HG02642 (cell line): ENCODE measurements around the gene LPAR1.
A peak's percentile ranks its signal among the peaks of the same experiment; 100 is the strongest.

Source experiments
- ATAC-seq: cut with Tn5 transposase; IDR thresholded peaks from one replicate; pipeline ENCODE4 v1.9.1; 2021; ENCODE audit warnings: mild to moderate bottlenecking; ENCODE audit not compliant: unreplicated experiment, poor library complexity

LPAR1 gene

DNA sequence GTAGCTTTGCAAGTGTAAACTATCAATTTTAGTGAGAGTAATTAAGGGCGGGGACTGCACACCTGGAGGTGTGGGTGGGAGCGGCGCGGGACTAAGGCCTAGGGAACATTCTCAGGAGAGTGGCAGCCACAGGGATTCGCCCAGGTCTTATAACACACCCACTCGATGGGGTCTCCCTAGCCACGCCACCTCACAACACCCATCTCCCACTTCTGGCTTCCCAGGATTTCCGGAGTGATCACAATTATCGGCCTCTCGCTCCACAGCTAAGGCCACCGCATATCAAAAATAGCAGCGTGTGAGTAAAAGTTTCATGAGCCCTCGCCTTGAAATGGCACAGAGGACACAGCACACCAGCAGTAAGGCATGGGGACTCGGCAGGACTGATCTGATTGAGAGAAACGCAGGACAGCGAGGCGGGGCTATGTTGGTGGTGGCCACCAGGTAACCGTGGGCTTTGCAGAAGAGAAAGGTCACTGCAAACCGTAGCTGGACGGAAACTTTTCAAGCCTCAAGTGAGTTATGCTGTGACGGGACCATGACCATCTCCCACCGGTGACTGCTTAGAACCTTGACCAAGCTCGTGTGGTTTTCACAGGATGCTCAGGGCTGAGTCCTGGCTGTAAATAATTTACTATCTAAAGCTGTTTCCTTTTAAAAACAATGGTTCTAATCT is 1.1 kb upstream of the LPAR1 start:
- no peak for ATAC-seq

DNA sequence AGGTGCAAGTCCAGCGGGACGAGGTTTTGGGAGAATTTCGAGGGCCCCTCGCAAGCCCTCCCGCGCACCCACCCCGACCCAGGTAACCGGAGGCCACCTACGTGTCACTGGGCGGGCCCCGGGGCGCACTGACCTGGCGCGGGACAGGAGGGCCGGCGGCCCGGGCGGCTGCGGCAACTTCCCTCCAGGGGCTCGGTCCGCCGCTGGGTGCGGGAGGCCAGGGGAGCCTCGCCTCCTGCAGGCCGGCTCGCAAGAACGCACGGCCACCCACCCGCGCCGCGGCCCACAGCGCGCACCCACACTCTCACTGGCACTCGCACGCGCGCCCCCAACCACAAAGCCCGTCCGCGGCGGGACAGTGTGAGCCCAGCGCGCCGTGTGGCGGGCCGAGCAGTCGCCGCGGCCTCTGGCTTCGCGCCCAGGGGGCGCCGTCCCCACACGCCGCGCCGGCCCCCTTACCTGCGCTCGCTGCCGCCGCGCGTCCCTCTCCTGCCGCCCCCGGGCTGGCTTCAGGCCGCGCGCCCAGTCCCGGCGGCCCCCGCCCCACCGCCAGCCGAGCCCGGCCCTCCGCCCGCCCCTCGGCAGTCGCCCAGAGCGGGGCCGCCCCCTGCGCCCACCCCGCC is 451 bp downstream of the LPAR1 start:
- peak; percentile 37 for ATAC-seq

DNA sequence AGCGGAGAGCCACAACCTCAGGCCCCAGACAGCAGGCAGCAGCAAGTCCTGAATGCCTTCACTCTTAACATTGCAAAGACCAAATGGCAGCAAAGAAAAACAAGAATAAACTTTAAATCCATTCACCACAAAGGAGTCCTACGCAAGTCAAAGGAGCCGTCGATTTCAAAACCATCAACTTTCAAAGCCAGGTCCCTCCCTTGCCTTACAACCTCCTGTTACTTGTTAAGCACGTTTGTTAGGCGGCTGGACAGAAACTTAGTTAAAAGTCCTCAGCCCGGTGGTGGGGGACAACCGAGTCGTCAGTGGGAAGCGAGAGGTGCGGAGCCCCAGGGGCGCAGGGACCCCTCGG is 938 bp downstream of the LPAR1 start:
- no peak for ATAC-seq

DNA sequence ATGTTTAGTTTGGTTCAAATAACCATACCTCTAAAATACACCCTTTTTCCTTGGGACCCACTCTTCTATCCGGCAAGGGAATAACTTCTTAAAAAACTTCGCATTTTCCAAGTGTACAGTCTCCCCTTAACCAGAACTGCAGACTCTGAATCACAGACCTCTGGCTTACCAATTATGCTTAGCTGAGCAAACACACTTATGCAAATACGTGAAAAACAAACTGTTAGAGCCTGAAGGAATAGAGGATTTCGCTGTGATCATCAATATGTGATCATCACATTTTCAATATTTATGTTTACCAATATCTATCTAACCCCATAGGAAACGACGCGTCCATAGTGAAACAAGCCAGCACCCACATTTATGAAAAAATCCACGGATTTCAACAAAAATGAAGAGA is 1.3 kb downstream of the LPAR1 start:
- no peak for ATAC-seq

DNA sequence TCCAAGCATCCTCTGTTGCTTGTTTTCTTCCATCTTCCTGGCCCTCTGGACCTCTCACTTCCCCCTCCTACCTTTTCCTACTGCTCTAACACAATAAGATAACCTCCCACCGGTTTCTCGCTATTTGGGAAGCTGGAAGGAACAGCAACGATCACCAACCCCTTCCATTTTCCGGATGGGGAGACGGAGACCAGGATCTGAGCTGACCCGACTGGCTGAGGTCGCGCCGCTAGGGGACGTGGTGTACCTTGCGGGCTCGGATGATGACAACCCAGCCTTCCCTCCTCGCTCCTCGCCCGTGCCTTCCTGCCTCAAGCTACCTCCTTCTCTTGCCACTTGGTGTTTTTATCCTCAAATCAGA is 1.9 kb downstream of the LPAR1 start:
- ATAC-seq: no peak

DNA sequence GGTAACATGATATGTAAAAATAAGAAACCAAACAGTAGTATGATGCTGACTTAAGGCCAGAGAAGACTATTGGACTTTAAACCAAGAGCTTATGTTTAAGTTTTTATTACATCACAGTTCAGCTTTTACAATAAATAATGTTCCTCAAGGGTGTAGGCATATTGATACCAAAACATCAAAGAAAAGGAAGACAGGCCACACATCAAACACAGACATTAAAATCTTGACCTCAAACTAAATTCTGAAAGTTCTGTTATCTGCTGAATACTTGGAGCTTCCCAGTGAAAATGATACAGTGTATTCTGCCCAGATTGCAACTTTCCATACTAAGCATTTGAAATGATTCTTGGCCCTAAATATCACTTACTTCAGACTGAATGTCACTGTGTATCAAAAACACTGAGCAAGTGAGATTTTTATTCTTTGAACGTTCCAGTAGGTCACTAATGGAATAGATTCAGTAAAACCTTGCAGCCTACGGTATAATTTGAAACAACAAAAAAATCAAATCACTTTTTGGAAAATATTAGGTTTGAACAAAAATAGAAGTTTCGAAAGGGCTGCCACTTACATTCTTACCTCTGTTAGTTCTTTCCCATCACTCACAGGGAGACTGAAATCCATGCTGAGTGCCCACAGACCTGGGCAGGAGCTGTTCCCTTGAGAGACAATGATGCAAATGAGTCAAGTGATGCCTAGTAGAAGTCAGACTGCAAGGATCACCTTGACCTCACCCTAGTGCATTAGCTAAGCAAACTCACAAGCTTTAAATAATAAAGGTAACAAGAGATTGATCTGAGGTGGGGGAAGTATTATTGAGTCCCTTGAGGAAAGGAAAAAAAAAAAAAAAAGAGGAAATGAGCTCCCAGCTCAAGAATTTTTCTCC is 2.5 kb downstream of the LPAR1 start:
- no peak for ATAC-seq

DNA sequence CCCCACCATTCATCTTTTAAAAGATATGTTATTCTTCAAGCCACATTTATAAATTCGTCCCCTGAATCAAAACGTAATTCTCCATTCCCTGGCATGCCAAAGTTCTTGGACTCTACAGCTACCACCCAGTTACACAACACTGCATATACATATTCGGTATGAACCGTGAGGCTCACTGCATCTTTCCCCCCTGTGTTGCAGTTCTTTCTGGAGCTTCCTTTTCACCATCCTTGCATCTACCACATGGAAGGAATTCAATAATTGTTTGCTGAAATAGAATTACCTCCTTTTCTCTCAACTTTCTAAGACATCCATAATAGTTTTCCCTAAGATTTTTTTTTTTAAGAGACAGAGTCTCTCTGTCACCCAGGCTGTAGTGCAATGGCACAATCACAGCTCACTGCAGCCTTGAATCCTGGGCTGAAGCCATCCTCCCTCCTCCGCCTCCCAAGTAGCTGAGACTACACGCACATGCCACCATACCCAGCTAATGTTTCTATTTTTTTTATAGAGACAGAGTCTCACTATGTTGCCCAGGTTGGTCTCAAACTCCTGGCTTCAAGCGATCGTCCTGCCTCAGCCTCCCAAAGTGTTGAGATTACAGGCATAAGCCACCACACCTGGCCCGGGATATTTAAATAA is 3.3 kb downstream of the LPAR1 start:
- ATAC-seq: no peak

DNA sequence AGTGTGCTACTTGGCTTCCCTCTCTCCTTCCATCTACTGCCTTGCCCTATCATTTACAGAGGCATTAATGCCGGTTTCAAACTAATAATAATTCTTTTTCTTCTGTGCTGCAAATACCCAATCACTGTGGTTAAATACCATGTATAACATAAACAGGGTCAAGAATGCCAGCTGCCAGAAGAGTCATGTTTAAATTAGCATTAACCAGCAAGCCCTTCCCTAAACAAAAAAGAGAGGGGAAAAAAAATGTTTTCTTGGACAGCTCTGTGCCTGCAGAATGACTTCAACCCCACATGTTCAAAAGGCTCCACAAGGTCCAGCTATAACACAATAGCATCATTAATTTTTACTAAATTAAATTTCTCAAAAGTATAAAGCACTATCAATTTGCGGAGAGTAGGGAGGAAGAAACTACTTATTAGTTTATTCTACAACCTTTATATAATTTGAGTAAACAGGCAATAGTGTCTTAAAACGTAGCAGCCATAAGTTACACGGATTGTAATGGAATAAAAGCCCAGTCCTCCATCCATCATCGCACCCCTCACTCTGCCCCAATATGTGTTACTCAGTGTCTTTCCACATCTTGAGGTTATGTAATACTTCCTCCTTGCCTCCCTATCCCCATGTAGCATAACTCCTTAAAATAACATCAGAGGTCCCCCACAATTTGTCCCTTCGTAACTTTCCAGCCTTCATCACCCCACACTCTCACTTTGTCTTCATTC is 3.9 kb downstream of the LPAR1 start:
- no peak for ATAC-seq

DNA sequence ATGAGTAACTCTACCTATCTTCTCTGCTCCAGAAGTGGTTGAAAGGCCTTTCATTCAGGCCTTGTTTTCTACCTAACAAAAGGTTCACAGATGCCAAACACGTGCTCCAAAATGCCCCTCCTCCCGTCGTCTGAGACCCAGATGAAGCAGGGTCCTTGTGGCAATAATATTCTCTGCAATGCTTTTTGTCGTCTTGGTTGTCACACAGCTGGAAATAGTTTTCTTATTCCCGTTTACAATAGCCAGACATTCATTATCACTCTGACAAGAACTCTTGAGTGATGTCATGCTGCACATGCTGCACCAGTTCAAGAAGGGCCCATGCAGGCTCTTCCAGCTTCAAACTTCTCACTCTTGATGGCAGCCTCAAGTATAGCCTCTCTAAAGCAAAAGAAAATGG is 7.8 kb downstream of the LPAR1 start:
- no peak for ATAC-seq

DNA sequence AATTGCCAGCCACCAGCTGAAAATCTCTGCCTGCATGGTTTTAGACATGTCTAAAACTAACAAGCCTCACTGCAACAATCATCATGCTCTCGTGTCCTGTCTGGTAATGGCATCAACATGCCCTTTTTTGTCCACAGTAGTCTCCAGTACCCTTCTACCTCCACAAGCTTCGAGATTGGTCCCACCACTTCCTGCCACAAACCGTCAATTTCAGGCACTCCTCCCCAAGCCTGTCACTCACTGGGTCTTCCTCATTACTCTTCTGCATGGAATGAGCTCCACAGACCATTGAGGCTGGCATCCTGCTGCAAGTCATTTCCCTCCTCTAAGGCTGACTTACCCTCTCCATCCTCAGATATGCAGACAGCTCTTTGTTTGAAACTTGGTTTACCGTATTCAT is 9.0 kb downstream of the LPAR1 start:
- no peak for ATAC-seq

DNA sequence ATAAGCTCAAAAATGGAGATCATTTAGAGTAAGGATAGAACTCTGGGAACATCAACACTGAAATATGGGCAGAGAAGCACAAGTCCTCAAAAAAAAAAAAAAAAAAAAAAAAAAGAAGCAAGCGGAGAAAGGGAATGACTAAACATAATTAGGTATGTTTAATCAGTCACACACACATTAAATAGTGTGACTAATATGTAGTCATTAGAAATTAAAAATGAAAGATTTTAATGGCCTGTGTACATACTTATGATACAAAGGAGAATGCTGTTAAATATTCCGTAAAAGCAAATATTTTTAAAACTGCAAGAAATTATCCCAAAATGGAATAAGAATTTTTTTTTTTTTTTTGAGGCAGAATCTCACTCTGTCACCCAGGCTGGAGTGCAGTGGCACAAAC is 10.5 kb downstream of the LPAR1 start:
- no peak for ATAC-seq

DNA sequence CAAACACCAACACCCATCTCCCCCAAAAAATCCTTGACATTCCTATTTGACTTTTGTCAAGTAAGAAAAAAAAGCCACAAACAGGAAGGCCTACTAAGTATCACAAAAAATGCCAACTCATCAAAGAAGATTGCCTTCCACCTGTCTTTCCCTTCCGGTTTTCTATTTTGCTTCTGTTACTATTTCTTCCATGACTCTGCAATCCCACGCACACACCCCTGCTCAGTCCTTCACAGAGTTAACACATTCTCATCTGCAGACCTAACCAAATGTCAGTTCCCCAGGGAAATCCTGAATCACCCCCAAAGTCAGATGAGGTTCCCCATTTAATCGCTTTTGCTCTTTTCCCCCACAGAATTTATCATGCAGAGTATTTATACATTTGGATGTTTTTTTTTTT is 15.1 kb downstream of the LPAR1 start:
- ATAC-seq: no peak

DNA sequence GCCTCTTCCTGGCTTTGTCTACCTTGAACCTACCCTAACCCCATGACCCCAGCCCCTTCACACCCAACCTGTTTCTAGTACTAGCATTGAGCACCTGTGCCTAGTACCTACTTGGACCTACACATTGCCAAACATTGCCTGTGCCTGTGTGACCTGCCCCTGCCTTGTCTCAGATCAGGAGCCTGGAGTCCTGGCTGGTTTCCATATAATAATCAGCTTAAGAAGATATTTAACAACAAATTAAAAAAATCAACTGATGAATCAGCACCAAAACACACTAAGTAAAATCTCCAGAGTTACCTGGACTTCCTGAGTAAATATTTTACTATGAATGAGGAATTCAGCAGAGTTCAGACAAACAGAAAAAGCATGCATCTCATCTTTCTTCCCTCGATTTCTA is 17.7 kb downstream of the LPAR1 start:
- no peak for ATAC-seq

DNA sequence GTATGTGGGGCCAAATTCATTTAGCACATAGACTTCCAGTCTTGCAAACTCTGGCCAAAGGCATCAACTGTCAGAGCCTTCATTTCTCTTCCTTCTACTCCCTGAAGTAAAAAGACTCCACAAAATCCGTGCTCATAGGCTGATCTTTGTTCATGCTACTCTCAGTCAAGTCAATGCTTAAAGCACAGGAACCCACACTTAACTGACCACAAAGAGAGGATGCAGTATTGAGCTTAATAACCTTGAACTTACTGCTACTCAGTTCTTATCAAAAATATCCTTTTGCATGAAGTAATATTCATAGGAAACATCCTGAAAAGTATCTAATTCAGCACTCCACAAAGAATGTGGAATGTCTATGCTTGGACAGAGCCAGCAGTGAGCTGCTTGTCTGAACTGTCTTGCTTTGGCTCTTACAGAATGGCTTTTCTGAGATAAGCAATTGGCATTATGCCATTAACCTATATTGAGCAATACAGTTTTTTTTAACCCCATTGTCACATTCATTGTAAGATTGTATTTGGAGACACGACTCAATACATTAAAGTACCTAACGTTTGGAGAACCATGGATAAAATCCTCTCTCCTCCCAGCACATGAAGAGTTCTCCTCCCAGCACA is 21.7 kb downstream of the LPAR1 start:
- no peak for ATAC-seq

DNA sequence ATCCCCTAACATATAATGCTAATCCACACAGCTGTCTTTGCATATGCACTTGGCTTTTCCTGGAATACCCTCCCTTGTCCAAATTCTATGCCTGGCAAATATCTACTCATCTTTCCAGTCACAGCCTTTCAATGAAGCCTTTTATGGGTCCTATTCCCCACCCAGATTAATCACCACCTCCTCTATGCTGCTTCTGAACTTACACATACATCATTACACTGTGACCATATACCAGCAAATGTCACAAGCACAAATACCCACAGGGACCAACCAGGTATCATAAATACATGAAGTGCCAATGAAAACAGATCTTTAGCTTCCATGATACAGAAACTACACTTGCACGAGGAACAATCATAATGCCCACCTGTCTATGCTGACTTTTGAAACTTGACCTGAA is 22.3 kb downstream of the LPAR1 start:
- no peak for ATAC-seq

DNA sequence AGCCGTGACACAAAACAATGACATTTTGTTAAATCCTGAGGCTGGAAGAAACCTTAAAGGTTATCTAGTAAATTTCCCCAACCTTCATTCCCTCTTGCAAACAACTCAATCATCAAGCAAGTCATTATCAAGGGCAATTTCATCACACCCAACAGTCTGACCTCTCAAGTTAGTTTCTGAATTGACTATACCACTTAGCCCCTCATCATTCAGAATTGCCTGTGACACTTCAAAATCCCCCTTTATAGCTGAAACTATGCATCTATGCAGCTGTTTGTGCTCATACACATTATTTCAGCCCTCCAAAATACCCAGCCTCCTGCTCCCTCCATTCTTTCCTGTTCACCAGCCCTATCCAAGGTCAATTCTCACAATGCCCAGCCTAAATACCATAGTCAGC is 24.6 kb downstream of the LPAR1 start:
- no peak for ATAC-seq

DNA sequence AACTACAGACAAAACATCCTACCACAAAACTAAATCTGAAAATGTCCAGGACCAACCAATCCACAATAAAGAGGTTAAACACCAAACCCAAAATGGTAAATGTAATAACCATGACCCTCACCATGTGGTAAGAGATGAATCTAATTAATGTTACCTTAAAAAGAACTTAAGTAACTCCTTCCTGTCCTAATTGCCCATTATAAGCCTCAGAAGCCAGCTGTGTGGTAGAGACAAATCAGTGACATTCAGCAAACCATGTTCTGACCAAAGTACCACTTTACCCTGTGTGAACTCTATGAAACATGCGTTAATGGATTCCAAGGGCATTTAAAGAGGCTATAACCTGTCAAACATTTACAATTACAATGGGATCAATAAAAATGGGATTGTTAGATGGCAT is 25.0 kb downstream of the LPAR1 start:
- ATAC-seq: no peak

DNA sequence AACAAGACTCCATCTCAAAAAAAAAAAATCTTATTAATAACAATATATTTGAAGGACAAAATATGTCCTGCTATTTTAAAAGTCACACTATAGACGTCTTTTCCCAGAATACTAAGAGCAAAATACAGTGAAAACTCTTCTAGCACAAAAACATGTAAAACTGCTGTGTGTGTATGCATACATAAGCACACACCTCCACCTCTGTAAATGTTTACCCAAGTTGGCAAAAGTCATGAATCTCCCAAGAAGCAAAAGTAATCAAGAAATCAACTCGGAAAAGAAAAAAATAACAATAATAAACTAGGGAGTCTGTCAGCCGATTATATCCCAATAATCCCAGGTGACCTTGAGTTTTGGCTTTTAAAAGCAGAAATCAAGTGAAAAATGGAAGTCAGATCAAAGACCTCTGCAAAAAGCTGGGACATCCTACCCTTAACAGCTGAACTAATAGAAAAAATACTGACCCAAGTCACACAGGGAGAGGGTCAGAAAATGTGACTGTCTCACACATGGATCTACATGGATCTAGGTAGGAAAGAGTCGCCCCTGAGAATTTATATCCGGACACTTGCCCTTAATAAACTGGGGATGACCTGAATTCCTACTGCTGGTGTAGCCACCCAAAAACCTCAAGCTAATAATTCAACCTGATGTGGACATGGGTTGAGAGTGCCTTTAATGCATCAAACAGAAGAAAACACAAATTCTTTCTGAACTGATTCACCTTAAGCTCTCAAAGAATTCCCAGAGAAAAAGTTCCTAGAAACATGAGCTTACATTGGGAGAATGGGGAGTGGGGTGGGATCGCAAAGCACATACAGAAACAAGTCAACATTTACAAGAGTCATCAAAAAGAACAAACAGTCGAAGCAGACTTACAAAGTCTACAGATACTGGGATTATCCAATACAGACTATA is 29.9 kb downstream of the LPAR1 start:
- ATAC-seq: no peak
